ENCODE measurements around the gene CLDN20. TPM values are rescaled to one million over a fixed set of nuclear protein-coding genes. Genes with fewer than 3 reads are reported as not detected.

The CLDN20 gene
- total RNA-seq, result not detected in 2 replicates

GRCh38 chr6:155263373-155264063 is at the start of gene CLDN20:
TSS of gene CLDN20 (plus strand) at chr6:155264013. CDS start at chr6:155275720, 11,707 bp downstream.

GRCh38 chr6:155314092-155314772 is 50.4 kb downstream of the CLDN20 start, which contains the start of gene TFB1M:
TSS of gene TFB1M (minus strand) at chr6:155314484. CDS start at chr6:155314428, 56 bp downstream.

Other genes starting within 250 kb of the CLDN20 start
- 21.1 and 31.6 TPM in 2 replicates for gene TFB1M, start 50.5 kb downstream of the CLDN20 start, total RNA-seq
- gene NOX3, start 191.8 kb downstream of the CLDN20 start, total RNA-seq, result not detected in 2 replicates

Measured in smooth muscle cell of the umbilical artery (primary cell).